Liver (tissue), 9 donors: ENCODE measurements around the gene TUBA1C. TPM values are rescaled to one million over a fixed set of nuclear protein-coding genes. Genes with fewer than 3 reads are reported as not detected.

Experiments
- DNase-seq: peaks from one replicate; pipeline ENCODE4 v3.0.0-alpha.2; 2017; ENCODE audit warnings: low spot score
- H3K27ac ChIP-seq, 2 donors: one replicate each; pipeline ENCODE4 v1.7.0; 2013; ENCODE audit warnings: inconsistent platforms in 2 of 2, low read length in 2 of 2, control low read depth in 1 of 2, low read depth in 1 of 2, mild to moderate bottlenecking in 1 of 2
- H3K27me3 ChIP-seq, 4 donors: one replicate each; pipeline versions ENCODE4 v1.6.1 to v1.7.0; 2013; ENCODE audit warnings: low read length in 3 of 4, inconsistent platforms in 1 of 4, mild to moderate bottlenecking in 1 of 4, moderate library complexity in 1 of 4; ENCODE audit not compliant: control insufficient read depth in 4 of 4, insufficient read depth in 4 of 4
- H3K36me3 ChIP-seq, 4 donors: one replicate each; pipeline versions ENCODE4 v1.6.1 to v1.7.0; 2013; ENCODE audit warnings: low read length in 3 of 4, mild to moderate bottlenecking in 3 of 4, low read depth in 1 of 4, moderate library complexity in 1 of 4; ENCODE audit not compliant: control insufficient read depth in 4 of 4, insufficient read depth in 3 of 4
- H3K4me1 ChIP-seq, 4 donors: one replicate each; pipeline versions ENCODE4 v1.6.1 to v1.7.0; 2013; ENCODE audit warnings: low read length in 3 of 4, mild to moderate bottlenecking in 3 of 4, moderate library complexity in 1 of 4; ENCODE audit not compliant: control insufficient read depth in 4 of 4, insufficient read depth in 4 of 4
- H3K4me3 ChIP-seq, 3 donors: one replicate each; pipeline versions ENCODE4 v1.6.1 to v1.7.0; 2013; ENCODE audit warnings: low read length in 3 of 3, control low read depth in 1 of 3, low read depth in 1 of 3, mild to moderate bottlenecking in 1 of 3
- H3K9ac ChIP-seq, 2 donors: one replicate each; pipeline ENCODE4 v1.7.0; 2013; ENCODE audit warnings: low read length in 2 of 2, mild to moderate bottlenecking in 2 of 2, moderate library complexity in 2 of 2, control low read depth in 1 of 2, low read depth in 1 of 2
- H3K9me3 ChIP-seq, 4 donors: one replicate each; pipeline versions ENCODE4 v1.6.1 to v1.7.0; 2013; ENCODE audit warnings: low read length in 3 of 4; ENCODE audit not compliant: control insufficient read depth in 4 of 4
- EGR1 ChIP-seq, 2 donors: IDR thresholded peaks; 2 replicates each; pipeline ENCODE4 v1.6.1; 2016 to 2018; ENCODE audit warnings: antibody characterized with exemption in 2 of 2, low read depth in 2 of 2
- FOXA1 ChIP-seq: IDR thresholded peaks from 2 replicates; pipeline ENCODE4 v1.6.1; 2016; ENCODE audit warnings: antibody characterized with exemption
- FOXA2 ChIP-seq: IDR thresholded peaks from 2 replicates; pipeline ENCODE4 v1.6.1; 2016; ENCODE audit warnings: antibody characterized with exemption
- GABPA ChIP-seq, 2 donors: IDR thresholded peaks in 1 of 2; conservative IDR thresholded peaks in 1 of 2; 2 replicates each; pipeline ENCODE4 v1.6.1; 2016; ENCODE audit warnings: antibody characterized with exemption in 2 of 2, mild to moderate bottlenecking in 1 of 2, moderate library complexity in 1 of 2
- HNF4A ChIP-seq, 2 donors: conservative IDR thresholded peaks; 2 replicates each; pipeline ENCODE4 v1.6.1; 2016; ENCODE audit warnings: antibody characterized with exemption in 2 of 2, mild to moderate bottlenecking in 2 of 2
- HNF4G ChIP-seq: IDR thresholded peaks from 2 replicates; pipeline ENCODE4 v1.6.1; 2016; ENCODE audit warnings: antibody characterized with exemption
- JUND ChIP-seq, 2 donors: IDR thresholded peaks; 2 replicates each; pipeline ENCODE4 v1.6.1; 2016; ENCODE audit warnings: antibody characterized with exemption in 2 of 2
- MAX ChIP-seq: IDR thresholded peaks from 2 replicates; pipeline ENCODE4 v1.6.1; 2016; ENCODE audit warnings: antibody characterized with exemption
- NR2F2 ChIP-seq: IDR thresholded peaks from 2 replicates; pipeline ENCODE4 v1.6.1; 2016; ENCODE audit warnings: antibody characterized with exemption
- RAD21 ChIP-seq, 2 donors: IDR thresholded peaks; 2 replicates each; pipeline ENCODE4 v1.6.1; 2016; ENCODE audit warnings: antibody characterized with exemption in 2 of 2, mild to moderate bottlenecking in 2 of 2
- REST ChIP-seq: IDR thresholded peaks from 2 replicates; pipeline ENCODE4 v1.6.1; 2016; ENCODE audit warnings: antibody characterized with exemption, mild to moderate bottlenecking
- RXRA ChIP-seq, 2 donors: IDR thresholded peaks; 2 replicates each; pipeline ENCODE4 v1.6.1; 2017 to 2018; ENCODE audit warnings: antibody characterized with exemption in 2 of 2, mild to moderate bottlenecking in 1 of 2
- SP1 ChIP-seq: IDR thresholded peaks from 2 replicates; pipeline ENCODE4 v1.6.1; 2018; ENCODE audit warnings: antibody characterized with exemption, mild to moderate bottlenecking
- TAF1 ChIP-seq: conservative IDR thresholded peaks from 2 replicates; pipeline ENCODE4 v1.6.1; 2016; ENCODE audit warnings: antibody characterized with exemption, mild to moderate bottlenecking
- YY1 ChIP-seq: IDR thresholded peaks from 2 replicates; pipeline ENCODE4 v1.6.1; 2016; ENCODE audit warnings: antibody characterized with exemption, mild to moderate bottlenecking
- ZBTB33 ChIP-seq: IDR thresholded peaks from 2 replicates; pipeline ENCODE4 v1.6.1; 2016; ENCODE audit warnings: antibody characterized with exemption
- WGBS: extraction: QIAGEN DNeasy Blood & Tissue Kit; methylation state at CpG from one replicate; pipeline ENCODE4 v1.1.7; 2013; 5-methylcytosine and 5-hydroxymethylcytosine counted together
- polyA plus RNA-seq, 2 donors: library from polyadenylated mRNA; stranded (reverse) in 1 of 2; unstranded in 1 of 2; fragments of 200-250 nt in 1 of 2; fragments of >200 nt in 1 of 2; fragmentation: Nextera tagmentation in 1 of 2; extraction: Ambion mirVana in 1 of 2; gene quantifications; one replicate each; pipeline versions ENCODE4 v1.2.1 to v1.2.3, GENCODE V29; 2013 to 2015
- total RNA-seq, 2 donors: library from RNA; depleted of rRNA; stranded (reverse); fragments of >200 nt; gene quantifications; one replicate each; pipeline ENCODE4 v1.2.3, GENCODE V29; 2014
- TF ChIP-seq, protein P1 (sequence below): fragments of 150-350 bp; IDR thresholded peaks from 2 replicates; pipeline ENCODE4 v1.5.1; 2017; ENCODE audit warnings: improper control_type of control experiment, low read depth, low read length; ENCODE audit not compliant: missing input control
- TF ChIP-seq, protein P2 (sequence below): IDR thresholded peaks from 2 replicates; pipeline ENCODE4 v1.6.1; 2016; ENCODE audit warnings: antibody characterized with exemption
- donor health status: healthy.
- donor health status: healthy.
- donor health status: healthy.
- donor health status: healthy.
- donor health status: healthy.

The TUBA1C gene
- total and polyA plus RNA-seq, 4 donors = 54.6 to 162 (median 103) TPM

- Histone ChIP-seq H3K4me1 (peaks cover 0 to 1% (median 0%) of the 10 kb centered on the region in 4 donors), H3K9ac (no peak overlapping the region), H3K27me3 (no peaks in the 10 kb centered on the region), H3K27ac (no peak overlapping the region), H3K4me3 (no peak overlapping the region), H3K9me3 (no peaks in the 10 kb centered on the region), H3K36me3 (no peaks in the 10 kb centered on the region)
- TF ChIP-seq EGR1 (IDR thresholded peaks at IDR 0.05; ENCODE audit: low read depth in 2 of 2) = no peak
- TF ChIP-seq, protein P1, sequence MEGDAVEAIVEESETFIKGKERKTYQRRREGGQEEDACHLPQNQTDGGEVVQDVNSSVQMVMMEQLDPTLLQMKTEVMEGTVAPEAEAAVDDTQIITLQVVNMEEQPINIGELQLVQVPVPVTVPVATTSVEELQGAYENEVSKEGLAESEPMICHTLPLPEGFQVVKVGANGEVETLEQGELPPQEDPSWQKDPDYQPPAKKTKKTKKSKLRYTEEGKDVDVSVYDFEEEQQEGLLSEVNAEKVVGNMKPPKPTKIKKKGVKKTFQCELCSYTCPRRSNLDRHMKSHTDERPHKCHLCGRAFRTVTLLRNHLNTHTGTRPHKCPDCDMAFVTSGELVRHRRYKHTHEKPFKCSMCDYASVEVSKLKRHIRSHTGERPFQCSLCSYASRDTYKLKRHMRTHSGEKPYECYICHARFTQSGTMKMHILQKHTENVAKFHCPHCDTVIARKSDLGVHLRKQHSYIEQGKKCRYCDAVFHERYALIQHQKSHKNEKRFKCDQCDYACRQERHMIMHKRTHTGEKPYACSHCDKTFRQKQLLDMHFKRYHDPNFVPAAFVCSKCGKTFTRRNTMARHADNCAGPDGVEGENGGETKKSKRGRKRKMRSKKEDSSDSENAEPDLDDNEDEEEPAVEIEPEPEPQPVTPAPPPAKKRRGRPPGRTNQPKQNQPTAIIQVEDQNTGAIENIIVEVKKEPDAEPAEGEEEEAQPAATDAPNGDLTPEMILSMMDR = no peak
- TF ChIP-seq HNF4A (conservative IDR thresholded peaks at IDR 0.05) = no peak
- no peak for TF ChIP-seq TAF1
- TF ChIP-seq HNF4G = no peak
- no peak for DNase-seq
- 75% methylated on average over 7 of the region's 7 CpGs for WGBS
Observed at GRCh38 chr12:49225576-49226166, 39.2 kb upstream of the TUBA1C start.

- no peaks in the 10 kb centered on the region for H3K27me3 ChIP-seq
- 97% methylated on average over 3 of the region's 3 CpGs for WGBS
- H3K9ac ChIP-seq = no peak overlapping the region
- no peaks in the 10 kb centered on the region for H3K4me1 ChIP-seq
- H3K4me3 ChIP-seq = no peak overlapping the region
- no peak overlapping the region for H3K27ac ChIP-seq
- no peaks in the 10 kb centered on the region for H3K9me3 ChIP-seq
- TF ChIP-seq HNF4G (no peak), YY1 (no peak), EGR1 (IDR thresholded peaks at IDR 0.05; ENCODE audit: low read depth in 2 of 2) (no peak), RAD21 (IDR thresholded peaks at IDR 0.05) (no peak), MAX (no peak), RXRA (IDR thresholded peaks at IDR 0.05) (no peak), HNF4A (conservative IDR thresholded peaks at IDR 0.05) (no peak), FOXA2 (no peak), JUND (IDR thresholded peaks at IDR 0.05) (no peak), REST (no peak), FOXA1 (no peak), GABPA (IDR thresholded peaks at IDR 0.05 in 1 of 2, conservative IDR thresholded peaks at IDR 0.05 in 1 of 2) (no peak), SP1 (no peak), TAF1 (no peak), ZBTB33 (no peak), NR2F2 (no peak)
- TF ChIP-seq, protein P2, sequence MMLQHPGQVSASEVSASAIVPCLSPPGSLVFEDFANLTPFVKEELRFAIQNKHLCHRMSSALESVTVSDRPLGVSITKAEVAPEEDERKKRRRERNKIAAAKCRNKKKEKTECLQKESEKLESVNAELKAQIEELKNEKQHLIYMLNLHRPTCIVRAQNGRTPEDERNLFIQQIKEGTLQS = no peak
- TF ChIP-seq, protein P1 = no peak
- DNase-seq = no peak
- H3K36me3 ChIP-seq = no peaks in the 10 kb centered on the region
Observed at GRCh38 chr12:49227713-49228112, 37.2 kb upstream of the TUBA1C start.
